Measurements from ENCODE around the gene SLC15A2. TPM values are rescaled to one million over a fixed set of nuclear protein-coding genes. Genes with fewer than 3 reads are reported as not detected.

The SLC15A2 gene
- total RNA-seq, 2 donors from 2014 or later: 2.0 to 2.1 TPM

DNA sequence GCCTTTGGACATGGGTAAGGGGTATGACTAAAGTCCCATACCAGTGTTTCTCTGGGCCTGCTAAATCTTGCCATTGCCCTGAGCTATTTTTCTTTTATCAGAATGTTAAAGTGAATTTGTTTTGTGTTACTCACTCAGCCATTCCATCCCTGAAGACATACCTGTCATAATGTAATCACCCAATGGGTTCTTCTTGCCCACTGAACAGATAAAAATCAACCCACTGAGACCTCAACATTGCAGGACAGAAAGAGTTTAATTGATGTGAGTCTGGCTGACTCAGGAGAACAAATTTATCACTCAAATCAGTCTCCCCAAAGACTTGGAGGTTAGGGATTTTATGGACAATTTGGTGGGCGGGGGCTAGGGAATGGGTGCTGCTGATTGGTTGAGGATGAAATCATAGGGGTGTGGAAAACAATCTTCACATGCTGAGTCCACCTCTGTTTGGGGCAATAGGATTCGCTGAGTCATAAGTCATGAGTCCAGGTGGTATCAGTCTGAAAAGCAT is 80.5 kb downstream of the SLC15A2 start:
- intact Hi-C loops (cut with DNase I): no loop called here
- no peak for DNase-seq (ENCODE audit: low spot score)

DNA sequence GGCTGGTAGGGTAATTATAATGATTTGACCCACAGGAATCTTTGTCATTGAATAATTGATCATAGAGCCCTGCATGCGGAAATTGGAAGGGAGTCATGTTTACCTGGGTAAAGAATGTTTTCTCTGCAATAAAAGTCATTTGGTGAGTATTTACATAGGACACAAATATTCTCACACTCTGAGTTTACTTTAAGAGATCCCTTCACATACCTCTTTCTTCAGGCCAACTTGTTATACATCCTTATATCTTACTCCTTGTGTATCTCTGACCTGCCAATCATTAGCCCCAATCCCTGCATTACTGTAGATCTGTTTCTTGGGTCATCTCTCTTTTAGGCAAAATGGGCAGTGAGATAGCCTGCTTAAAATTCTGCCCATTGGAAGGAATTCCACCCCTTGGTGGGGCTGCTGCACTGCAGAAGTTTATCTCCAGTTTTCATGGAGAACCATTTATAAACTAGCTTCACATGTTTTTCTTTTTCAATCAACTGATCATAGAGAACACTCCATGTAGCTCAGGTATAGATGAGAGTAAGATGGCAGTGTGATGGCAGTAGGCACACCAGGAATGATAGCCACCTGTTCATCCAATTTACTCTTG is 81.6 kb downstream of the SLC15A2 start:
- no peak for DNase-seq (ENCODE audit: low spot score)
- intact Hi-C loops (cut with DNase I): no loop called here

DNA sequence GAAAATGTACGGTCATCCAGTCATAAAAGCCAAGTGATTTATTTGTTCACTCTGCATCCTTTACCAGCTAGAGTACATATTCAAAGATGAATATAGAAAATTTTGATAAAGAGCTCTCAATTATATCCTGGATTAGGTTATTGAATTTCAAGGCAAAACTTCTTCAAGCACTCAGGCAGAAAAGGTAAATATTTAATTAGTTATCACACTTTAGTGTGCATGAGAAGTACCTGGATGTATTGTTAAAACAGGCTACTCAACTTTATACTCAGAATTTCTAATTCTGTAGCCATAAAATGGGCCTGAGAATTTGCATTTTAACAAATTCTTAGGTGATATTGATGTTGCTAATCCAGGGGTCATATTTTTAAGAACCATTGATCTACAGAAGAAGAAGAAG is 82.5 kb downstream of the SLC15A2 start:
- DNase-seq (ENCODE audit: low spot score): no peak
- intact Hi-C loops (cut with DNase I): no loop called here

DNA sequence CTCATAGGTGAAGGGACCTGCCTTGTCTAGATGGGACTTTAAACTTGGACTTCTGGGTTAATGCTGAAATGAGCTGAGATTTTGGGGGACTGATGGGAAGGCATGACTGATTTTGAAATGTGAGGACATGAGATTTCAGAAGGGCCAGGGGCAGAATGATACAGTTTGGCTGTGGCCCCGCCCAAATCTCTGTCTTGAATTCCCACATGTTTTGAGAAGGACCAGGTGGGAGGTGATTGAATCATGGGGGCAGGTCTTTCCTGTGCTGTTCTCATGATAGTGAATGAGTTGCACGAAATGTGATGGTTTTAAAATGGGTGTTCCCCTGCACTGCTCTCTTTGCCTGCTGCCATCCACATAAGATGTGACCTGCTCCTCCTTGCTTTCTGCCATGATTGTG is 85.0 kb downstream of the SLC15A2 start:
- DNase-seq (ENCODE audit: low spot score): no peak
- intact Hi-C loops (cut with DNase I): no loop called here

DNA sequence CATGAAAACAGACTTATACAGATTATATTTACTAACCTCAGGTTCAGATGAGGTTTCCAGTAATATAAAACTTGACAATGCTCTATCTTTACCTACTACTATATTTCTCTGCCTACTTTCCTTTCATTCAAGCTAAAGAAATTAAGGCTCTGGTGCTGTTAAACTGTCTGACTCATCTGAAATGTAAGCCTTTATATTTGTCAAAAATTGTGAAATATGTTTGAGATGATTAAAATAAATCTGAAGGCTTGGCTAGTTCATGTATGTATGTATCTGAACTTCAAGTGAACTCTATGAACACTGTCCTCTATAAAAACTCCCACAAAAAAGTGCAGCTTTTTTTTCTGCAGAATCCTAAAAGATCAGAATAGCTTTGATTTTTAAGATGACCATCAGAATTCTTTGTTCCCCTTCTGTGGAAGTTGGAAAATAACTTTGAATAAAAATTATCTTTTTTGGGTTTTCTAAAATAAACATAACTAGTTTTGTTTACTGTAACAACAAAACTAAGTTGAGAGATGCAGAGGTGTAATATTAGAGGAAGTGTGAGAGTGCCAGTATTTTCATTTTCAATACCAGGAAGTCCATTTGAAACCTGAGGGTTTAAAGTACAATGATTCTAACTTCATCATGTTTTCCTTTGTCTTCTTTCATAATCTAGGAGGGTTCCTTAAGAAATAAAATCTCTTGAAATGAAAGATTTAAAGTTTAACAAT is 85.7 kb downstream of the SLC15A2 start:
- intact Hi-C loops (cut with DNase I): no loop called here

DNA sequence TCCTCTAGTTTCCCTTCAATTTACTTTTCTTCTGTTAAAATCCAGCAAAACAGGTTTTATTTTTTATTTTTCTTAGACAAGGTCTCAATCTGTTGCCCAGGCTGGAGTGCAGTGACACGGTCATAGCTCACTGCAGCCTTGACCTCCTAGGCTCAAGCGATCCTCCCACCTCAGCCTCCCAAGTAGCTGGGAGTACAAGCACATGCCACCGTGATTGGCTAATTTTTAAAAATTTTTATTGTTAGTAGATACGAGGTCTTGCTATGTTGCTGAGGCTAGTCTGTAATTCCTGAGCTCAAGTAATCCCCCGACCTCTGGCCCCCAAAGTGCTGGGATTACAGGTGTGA is 86.2 kb downstream of the SLC15A2 start:
- no peak for DNase-seq (ENCODE audit: low spot score)
- intact Hi-C loops (cut with DNase I): no loop called here

More for the DNA sequence above, 85.7 kb downstream of the SLC15A2 start:
- DNase-seq (ENCODE audit: low spot score): no peak

DNA sequence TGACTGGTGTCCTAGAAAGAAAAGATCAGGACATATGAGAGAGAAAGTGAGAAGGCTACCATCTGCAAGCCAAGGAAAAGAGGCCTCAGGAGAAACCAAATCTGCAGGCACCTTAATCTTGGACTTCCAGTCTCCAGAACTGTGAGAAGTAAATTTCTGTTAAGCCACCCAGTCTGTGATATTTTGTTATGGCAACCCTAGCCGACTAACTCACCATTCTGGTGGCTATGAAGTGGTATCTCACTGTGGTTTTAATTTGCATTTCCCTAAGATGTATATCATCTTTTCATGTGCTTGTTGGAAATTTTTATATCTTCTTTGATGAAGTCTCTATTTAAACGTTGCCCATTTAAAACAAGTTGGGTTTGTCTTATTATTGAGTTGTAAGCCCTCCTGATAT is 87.3 kb downstream of the SLC15A2 start:
- DNase-seq (ENCODE audit: low spot score): no peak
- intact Hi-C loops (cut with DNase I): no loop called here

DNA sequence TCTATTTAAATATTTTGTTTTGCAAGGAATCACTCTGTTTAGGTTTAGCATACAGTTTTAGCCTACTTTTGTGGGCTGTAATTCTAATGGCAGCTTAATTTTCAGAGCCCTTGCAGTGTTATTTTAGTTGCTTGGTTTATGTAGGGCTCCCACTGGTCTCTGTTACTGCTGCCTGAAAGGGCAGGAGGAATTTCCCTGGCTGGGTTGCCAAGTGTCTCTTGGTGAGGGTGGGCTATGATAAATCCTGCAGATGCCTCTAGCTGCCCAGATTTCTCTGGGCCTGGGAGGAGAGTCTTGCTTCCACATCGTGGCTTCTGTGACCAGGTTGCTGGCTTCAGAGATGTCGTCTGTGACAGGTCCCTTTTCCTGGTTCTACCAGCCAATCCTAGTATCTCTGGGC is 91.6 kb downstream of the SLC15A2 start:
- no peak for DNase-seq (ENCODE audit: low spot score)
- intact Hi-C loops (cut with DNase I): no loop called here

DNA sequence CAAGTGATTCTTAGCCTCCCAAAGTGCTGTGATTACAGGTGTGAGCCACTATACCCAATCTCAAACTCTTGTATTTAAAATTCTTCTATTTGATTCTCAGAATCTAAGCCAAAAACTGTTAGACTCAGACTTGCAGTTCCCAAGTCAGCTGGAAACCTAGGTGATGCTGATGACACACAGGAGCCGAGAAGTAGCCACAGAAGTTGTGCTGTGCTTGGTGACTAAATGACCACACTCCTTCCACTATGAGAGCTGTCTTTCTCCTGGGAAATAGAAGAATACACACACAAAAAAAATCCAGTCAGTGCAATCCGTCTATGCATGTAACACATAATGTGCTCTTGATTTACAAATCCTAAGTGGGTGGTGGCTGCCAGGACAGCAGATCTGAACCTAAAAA is 93.9 kb downstream of the SLC15A2 start:
- DNase-seq (ENCODE audit: low spot score): no peak
- intact Hi-C loops (cut with DNase I): no loop called here

DNA sequence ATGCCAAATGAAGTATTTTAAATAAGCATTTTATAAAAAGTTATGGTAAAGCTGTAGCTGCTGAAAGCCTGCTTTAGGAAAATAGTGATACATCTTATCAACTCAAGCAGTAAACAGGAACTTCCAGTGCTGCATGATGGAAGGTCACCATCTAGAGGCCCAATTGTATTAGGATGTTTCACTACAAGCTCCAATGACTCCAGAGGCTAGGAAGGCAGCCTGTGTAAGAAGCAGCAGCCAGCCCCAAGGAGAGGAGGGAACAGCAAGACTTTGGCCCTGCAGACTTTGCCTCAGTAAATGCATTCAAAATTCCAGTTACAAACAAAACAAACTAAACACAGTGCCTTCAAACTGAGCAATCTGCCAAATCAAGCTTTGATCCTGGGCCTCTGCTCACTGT is 95.7 kb downstream of the SLC15A2 start:
- intact Hi-C loops (cut with DNase I): no loop called here
- no peak for DNase-seq (ENCODE audit: low spot score)

DNA sequence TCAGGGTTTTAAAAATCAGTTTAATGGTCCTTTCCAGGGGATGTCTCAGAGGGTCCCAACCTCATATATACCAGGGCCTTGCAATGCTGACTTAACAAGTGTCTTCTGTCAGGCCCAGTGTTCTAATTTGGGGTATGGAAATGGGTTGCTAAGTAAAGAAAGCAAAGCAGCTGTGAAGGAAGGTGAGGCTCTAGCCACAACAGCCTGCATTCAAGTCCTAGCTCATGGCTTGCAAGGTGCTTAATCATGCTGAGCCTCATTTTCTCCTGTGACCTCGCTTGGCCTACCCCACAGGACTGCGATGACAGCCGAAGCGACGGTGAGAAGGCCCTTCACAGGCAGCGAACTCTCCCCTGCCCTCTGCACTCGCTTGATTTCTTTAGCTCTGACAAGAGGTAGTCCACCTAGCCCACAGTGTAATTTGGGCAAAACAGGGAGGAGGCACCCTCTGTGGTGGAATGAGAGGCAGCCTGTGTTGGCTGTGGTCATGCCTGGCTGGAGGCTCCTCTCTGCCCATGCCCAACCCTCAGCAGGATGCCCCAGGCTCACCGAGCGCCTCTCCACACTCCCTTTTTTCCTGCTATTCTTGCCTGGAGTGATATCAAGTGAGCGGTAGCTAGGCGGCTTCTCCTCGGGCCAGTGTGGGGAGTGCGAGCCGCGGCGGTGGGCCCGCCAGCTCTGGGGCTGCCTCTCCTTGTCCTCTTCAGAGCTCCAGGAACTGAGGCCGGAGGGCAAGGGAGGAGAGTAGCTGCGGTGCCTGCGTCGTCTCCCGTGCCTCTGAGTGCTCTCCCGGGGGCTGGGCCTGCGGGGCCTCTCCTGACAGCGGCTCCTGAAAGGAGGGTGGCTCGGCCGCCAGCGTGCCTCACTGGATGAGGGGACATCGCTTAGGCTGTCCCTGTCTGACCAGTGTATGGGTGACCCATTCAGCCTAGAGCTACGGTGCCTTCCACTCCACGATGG is 98.7 kb downstream of the SLC15A2 start:
- DNase-seq (ENCODE audit: low spot score): no peak
- intact Hi-C loops (cut with DNase I): no loop called here

Other genes starting within 250 kb of the SLC15A2 start
- 10 to 100 TPM; 33.8 to 72.0 TPM for gene HCLS1, start 233.5 kb upstream of the SLC15A2 start, total RNA-seq
- gene GOLGB1, start 144.7 kb upstream of the SLC15A2 start, total RNA-seq: 10 to 100 TPM; 58.3 to 64.2 TPM
- gene IQCB1, start 59.3 kb upstream of the SLC15A2 start, total RNA-seq: 10 to 100 TPM; 11.6 to 13.8 TPM
- 1 to 10 TPM; 5.0 to 7.9 TPM for gene EAF2, start 59.2 kb upstream of the SLC15A2 start, total RNA-seq
- gene ILDR1, start 127.8 kb downstream of the SLC15A2 start, total RNA-seq: under 1 TPM in 1 of 2 donors, not detected in 1; 0.10 TPM
- 1 to 10 TPM; 5.0 to 9.7 TPM for gene CD86, start 161.0 kb downstream of the SLC15A2 start, total RNA-seq